Neuronal stem cell (in vitro differentiated cells): ENCODE results near the gene RUVBL1.

Experiments
- DNase-seq: peaks from one replicate; pipeline ENCODE4 v3.0.0-alpha.2; 2013; ENCODE audit warnings: low spot score
- H2AFZ ChIP-seq: one replicate; pipeline ENCODE4 v1.6.1; 2013; ENCODE audit warnings: mild to moderate bottlenecking, low read length, inconsistent platforms
- H2AK5ac ChIP-seq: 2 replicates; pipeline ENCODE4 v1.6.1; 2013; ENCODE audit warnings: low read depth, mild to moderate bottlenecking, inconsistent platforms, low read length, moderate library complexity, mixed read lengths
- H2BK120ac ChIP-seq: 2 replicates; pipeline ENCODE4 v1.6.1; 2013; ENCODE audit warnings: low read depth, mild to moderate bottlenecking, inconsistent platforms, low read length, moderate library complexity, mixed read lengths
- H2BK12ac ChIP-seq: one replicate; pipeline ENCODE4 v1.6.1; 2013; ENCODE audit warnings: low read length, inconsistent platforms
- H2BK15ac ChIP-seq: 2 replicates; pipeline ENCODE4 v1.6.1; 2013; ENCODE audit warnings: mild to moderate bottlenecking, low read length, inconsistent platforms, mixed read lengths
- H2BK5ac ChIP-seq: one replicate; pipeline ENCODE4 v1.6.1; 2013; ENCODE audit warnings: inconsistent platforms, mild to moderate bottlenecking, low read length, moderate library complexity
- H3K14ac ChIP-seq: one replicate; pipeline ENCODE4 v1.6.1; 2013; ENCODE audit warnings: low read length, inconsistent platforms
- H3K18ac ChIP-seq: 2 replicates; pipeline ENCODE4 v1.6.1; 2013; ENCODE audit warnings: low read length, inconsistent platforms
- H3K23ac ChIP-seq: 2 replicates; pipeline ENCODE4 v1.6.1; 2013; ENCODE audit warnings: low read depth, mild to moderate bottlenecking, mixed read lengths, low read length, inconsistent platforms; ENCODE audit not compliant: poor library complexity
- H3K27ac ChIP-seq: replicated peaks from 3 replicates; pipeline ENCODE4 v1.5.1; 2013; ENCODE audit warnings: low read length, inconsistent platforms
- H3K27me3 ChIP-seq, 3 experiments: 2 replicates each; pipeline ENCODE4 v1.6.1; 2013; ENCODE audit warnings: low read length in 3 of 3, mild to moderate bottlenecking in 2 of 3, inconsistent platforms in 1 of 3, low read depth in 1 of 3, mixed read lengths in 1 of 3, moderate library complexity in 1 of 3; ENCODE audit not compliant: control insufficient read depth in 3 of 3, insufficient read depth in 3 of 3
- H3K36me3 ChIP-seq, 2 donors: replicated peaks in 1 of 2; 2 replicates each; pipeline ENCODE4 v1.6.1; 2013; ENCODE audit warnings: low read length in 2 of 2; ENCODE audit not compliant: control insufficient read depth in 2 of 2, insufficient read depth in 2 of 2
- H3K4ac ChIP-seq: 2 replicates; pipeline ENCODE4 v1.6.1; 2013; ENCODE audit warnings: inconsistent platforms, mild to moderate bottlenecking, low read length, moderate library complexity
- H3K4me1 ChIP-seq, 2 donors: 1 replicate in 1 of 2; 2 replicates in 1 of 2; pipeline ENCODE4 v1.6.1; 2013; ENCODE audit warnings: low read length in 2 of 2, low read depth in 1 of 2; ENCODE audit not compliant: control insufficient read depth in 2 of 2, insufficient read depth in 1 of 2
- H3K4me2 ChIP-seq: one replicate; pipeline ENCODE4 v1.6.1; 2013; ENCODE audit warnings: mild to moderate bottlenecking, low read length, inconsistent platforms; ENCODE audit not compliant: insufficient read depth, poor library complexity, severe bottlenecking
- H3K4me3 ChIP-seq, 2 donors: 2 replicates each; pipeline ENCODE4 v1.5.1; 2013; ENCODE audit warnings: low read length in 2 of 2, mild to moderate bottlenecking in 2 of 2, inconsistent platforms in 1 of 2, moderate library complexity in 1 of 2
- H3K79me1 ChIP-seq: one replicate; pipeline ENCODE4 v1.6.1; 2013; ENCODE audit warnings: low read depth, mild to moderate bottlenecking, inconsistent platforms, low read length, moderate library complexity
- H3K9ac ChIP-seq: one replicate; pipeline ENCODE4 v1.6.1; 2013; ENCODE audit warnings: mild to moderate bottlenecking, low read depth, low read length, inconsistent platforms; ENCODE audit not compliant: poor library complexity
- H3K9me3 ChIP-seq, 2 donors: replicated peaks in 1 of 2; 2 replicates each; pipeline versions ENCODE3 to v1.6.1; 2013; ENCODE audit warnings: low read length in 2 of 2, mild to moderate bottlenecking in 2 of 2, inconsistent platforms in 1 of 2, low read depth in 1 of 2, mixed read lengths in 1 of 2, moderate library complexity in 1 of 2; ENCODE audit not compliant: control insufficient read depth in 2 of 2, insufficient read depth in 1 of 2
- H4K8ac ChIP-seq: one replicate; pipeline ENCODE4 v1.6.1; 2013; ENCODE audit warnings: low read depth, mild to moderate bottlenecking, inconsistent platforms, low read length, moderate library complexity
- H4K91ac ChIP-seq: one replicate; pipeline ENCODE4 v1.6.1; 2013; ENCODE audit warnings: low read length, low read depth, mild to moderate bottlenecking, inconsistent platforms; ENCODE audit not compliant: poor library complexity
- WGBS, 2 donors: extraction: QIAGEN DNeasy Blood & Tissue Kit; methylation state at CpG; one replicate each; pipeline ENCODE4 v1.1.7; 2013; ENCODE audit warnings: missing lambda C conversion rate in 2 of 2, mixed read lengths in 1 of 2; ENCODE audit not compliant: insufficient read length in 2 of 2, insufficient replicate concordance in 1 of 2; ENCODE audit errors: extremely low coverage in 2 of 2; 5-methylcytosine and 5-hydroxymethylcytosine counted together

Gene RUVBL1

GRCh38 chr3:128107834-128108233, 15.8 kb downstream of the RUVBL1 start:
- no peaks in the 10 kb centered on the region for H3K27me3 ChIP-seq

GRCh38 chr3:128103136-128103676, 20.4 kb downstream of the RUVBL1 start:
- H3K4me3 ChIP-seq = no peak overlapping the region
- H3K14ac ChIP-seq = no peak overlapping the region
- DNase-seq = no peak
- no peak overlapping the region for H2BK120ac ChIP-seq
- no peak overlapping the region for H3K4me2 ChIP-seq
- no peak overlapping the region for H2AFZ ChIP-seq
- H4K8ac ChIP-seq = no peak overlapping the region
- no CpG with 5 or more reads among the region's 5 CpGs for WGBS, 2 donors
- peaks cover 44 to 93% of the 10 kb centered on the region in 2 donors for H3K36me3 ChIP-seq
- no peak overlapping the region for H2BK15ac ChIP-seq
- peaks cover 2% of the 10 kb centered on the region for H3K79me1 ChIP-seq
- H4K91ac ChIP-seq = no peak overlapping the region
- no peak overlapping the region for H3K9ac ChIP-seq
- H3K23ac ChIP-seq = no peak overlapping the region
- no peaks in the 10 kb centered on the region for H3K9me3 ChIP-seq
- no peak overlapping the region for H3K27ac ChIP-seq
- no peak overlapping the region for H2BK5ac ChIP-seq
- no peaks in the 10 kb centered on the region for H3K27me3 ChIP-seq
- no peak overlapping the region for H2BK12ac ChIP-seq
- no peak overlapping the region for H3K4ac ChIP-seq
- no peak overlapping the region for H2AK5ac ChIP-seq
- H3K4me1 ChIP-seq = peaks cover 0 to 3% of the 10 kb centered on the region in 2 donors
- no peak overlapping the region for H3K18ac ChIP-seq

More at GRCh38 chr3:128107834-128108233, 15.8 kb downstream of the RUVBL1 start:
- H4K8ac ChIP-seq = no peak overlapping the region
- no peak overlapping the region for H3K4me2 ChIP-seq
- no peak overlapping the region for H3K9ac ChIP-seq
- no CpG with 5 or more reads among the region's 8 CpGs for WGBS, 2 donors
- H2AK5ac ChIP-seq = no peak overlapping the region
- H4K91ac ChIP-seq = no peak overlapping the region
- no peak overlapping the region for H3K14ac ChIP-seq
- H3K9me3 ChIP-seq = no peaks in the 10 kb centered on the region
- H3K79me1 ChIP-seq = peaks cover 2% of the 10 kb centered on the region
- no peak overlapping the region for H2BK15ac ChIP-seq
- no peak overlapping the region for H3K4ac ChIP-seq
- peaks cover 27 to 84% of the 10 kb centered on the region in 2 donors for H3K36me3 ChIP-seq
- H2BK12ac ChIP-seq = no peak overlapping the region
- H3K23ac ChIP-seq = no peak overlapping the region
- H3K4me3 ChIP-seq = no peak overlapping the region
- H2BK120ac ChIP-seq = no peak overlapping the region
- H3K4me1 ChIP-seq = no peaks in the 10 kb centered on the region
- H2BK5ac ChIP-seq = no peak overlapping the region
- no peak overlapping the region for H3K18ac ChIP-seq
- H3K27ac ChIP-seq = no peak overlapping the region
- DNase-seq = no peak
- no peak overlapping the region for H2AFZ ChIP-seq

GRCh38 chr3:128100638-128101037, 23.0 kb downstream of the RUVBL1 start:
- H3K36me3 ChIP-seq = peaks cover 58 to 96% of the 10 kb centered on the region in 2 donors
- no peak overlapping the region for H2BK12ac ChIP-seq
- H3K4me1 ChIP-seq = peaks cover 0 to 3% of the 10 kb centered on the region in 2 donors
- no peak for DNase-seq
- H3K14ac ChIP-seq = no peak overlapping the region
- no peaks in the 10 kb centered on the region for H3K27me3 ChIP-seq
- no peak overlapping the region for H3K4me2 ChIP-seq
- peaks cover 2% of the 10 kb centered on the region for H3K79me1 ChIP-seq
- no peak overlapping the region for H3K23ac ChIP-seq
- no peak overlapping the region for H2BK5ac ChIP-seq
- no peak overlapping the region for H3K18ac ChIP-seq
- H3K9ac ChIP-seq = peak overlapping the region; percentile 10
- no peaks in the 10 kb centered on the region for H3K9me3 ChIP-seq
- no peak overlapping the region for H3K4me3 ChIP-seq
- no peak overlapping the region for H4K8ac ChIP-seq
- no peak overlapping the region for H3K27ac ChIP-seq
- no CpG with 5 or more reads among the region's 2 CpGs for WGBS, 2 donors
- no peak overlapping the region for H2BK15ac ChIP-seq
- no peak overlapping the region for H2BK120ac ChIP-seq
- H2AK5ac ChIP-seq = no peak overlapping the region
- no peak overlapping the region for H4K91ac ChIP-seq
- no peak overlapping the region for H2AFZ ChIP-seq
- H3K4ac ChIP-seq = no peak overlapping the region

GRCh38 chr3:128100161-128100560, 23.5 kb downstream of the RUVBL1 start:
- no CpG with 5 or more reads among the region's 3 CpGs for WGBS, 2 donors
- no peak overlapping the region for H3K27ac ChIP-seq

More at GRCh38 chr3:128100161-128100560, 23.5 kb downstream of the RUVBL1 start:
- Histone ChIP-seq H3K18ac (no peak overlapping the region), H3K4me3 (no peak overlapping the region), H3K14ac (no peak overlapping the region), H3K9ac (peak overlapping the region; percentile 10), H3K79me1 (peaks cover 2% of the 10 kb centered on the region), H3K4ac (no peak overlapping the region), H3K4me2 (no peak overlapping the region), H3K9me3 (no peaks in the 10 kb centered on the region), H2BK120ac (no peak overlapping the region), H2BK5ac (no peak overlapping the region), H3K27me3 (no peaks in the 10 kb centered on the region), H3K4me1 (peaks cover 0 to 3% of the 10 kb centered on the region in 2 donors), H4K8ac (no peak overlapping the region), H2AFZ (no peak overlapping the region), H2BK15ac (no peak overlapping the region), H3K23ac (no peak overlapping the region), H4K91ac (no peak overlapping the region), H2AK5ac (no peak overlapping the region), H2BK12ac (no peak overlapping the region), H3K36me3 (peaks cover 60 to 96% of the 10 kb centered on the region in 2 donors)
- DNase-seq = no peak
